GM23338 (cell line): Measurements from ENCODE around the gene HNRNPA1. TPM values are rescaled to one million over a fixed set of nuclear protein-coding genes. Genes with fewer than 3 reads are reported as not detected.

ENCODE experiments used
- ATAC-seq: fragments of 200-7000 bp; cut with Tn5 transposase; 3 replicates; pipeline ENCODE4 v1.9.1; 2020
- DNase-seq: peaks from one replicate; pipeline ENCODE4 v3.0.0-alpha.2; 2015; ENCODE audit warnings: low spot score
- H2AFZ ChIP-seq: fragments of 200-600 bp; sonication (generic); 2 replicates; pipeline ENCODE4 v1.8.0; 2016; ENCODE audit warnings: antibody characterized with exemption, mild to moderate bottlenecking, moderate library complexity
- H3F3A ChIP-seq: fragments of 200-600 bp; sonication (generic); replicated peaks from 2 replicates; pipeline ENCODE4 v1.8.0; 2017; ENCODE audit warnings: antibody characterized with exemption, mixed run types, low read depth
- H3K27ac ChIP-seq: fragments of 200-600 bp; sonication (generic); 2 replicates; pipeline ENCODE4 v1.6.1; 2016; ENCODE audit warnings: low read depth
- H3K27me3 ChIP-seq: fragments of 200-600 bp; sonication (generic); 2 replicates; pipeline ENCODE4 v1.8.0; 2016; ENCODE audit warnings: mild to moderate bottlenecking, mixed run types, moderate library complexity; ENCODE audit not compliant: insufficient read depth
- H3K36me3 ChIP-seq: fragments of 200-600 bp; sonication (generic); 2 replicates; pipeline ENCODE4 v1.8.0; 2016; ENCODE audit warnings: mild to moderate bottlenecking; ENCODE audit not compliant: insufficient read depth
- H3K4me1 ChIP-seq: fragments of 200-600 bp; sonication (generic); 2 replicates; pipeline ENCODE4 v1.8.0; 2016; ENCODE audit warnings: mild to moderate bottlenecking, moderate library complexity; ENCODE audit not compliant: insufficient read depth
- H3K4me2 ChIP-seq: fragments of 200-600 bp; sonication (generic); 2 replicates; pipeline ENCODE4 v1.7.1; 2017; ENCODE audit warnings: mixed run types
- H3K4me3 ChIP-seq: fragments of 200-600 bp; sonication (generic); 2 replicates; pipeline ENCODE4 v1.6.1; 2016; ENCODE audit warnings: mixed run types
- H3K79me2 ChIP-seq: fragments of 200-600 bp; sonication (generic); replicated peaks from 2 replicates; pipeline ENCODE4 v1.8.0; 2017; ENCODE audit warnings: mild to moderate bottlenecking; ENCODE audit not compliant: insufficient read depth
- H3K9me2 ChIP-seq: fragments of 200-600 bp; sonication (generic); 2 replicates; pipeline ENCODE4 v1.8.0; 2017; ENCODE audit not compliant: insufficient read depth
- H4K20me1 ChIP-seq: fragments of 200-600 bp; sonication (generic); replicated peaks from 2 replicates; pipeline ENCODE4 v1.8.0; 2017; ENCODE audit warnings: mild to moderate bottlenecking; ENCODE audit not compliant: insufficient read depth
- H3K27ac Mint-ChIP-seq: 2 replicates; pipeline ENCODE4 v1.8.0; 2020; ENCODE audit warnings: inconsistent platforms, mild to moderate bottlenecking, moderate library complexity, mixed read lengths
- H3K27me3 Mint-ChIP-seq: 3 replicates; pipeline ENCODE4 v1.8.0; 2022; ENCODE audit warnings: low read depth, mild to moderate bottlenecking, moderate library complexity, mixed read lengths, inconsistent platforms; ENCODE audit not compliant: insufficient read depth, poor library complexity
- H3K36me3 Mint-ChIP-seq: 3 replicates; pipeline ENCODE4 v1.8.0; 2021; ENCODE audit warnings: low read depth, mild to moderate bottlenecking, inconsistent platforms, moderate library complexity, mixed read lengths
- H3K4me1 Mint-ChIP-seq: 3 replicates; pipeline ENCODE4 v1.8.0; 2020; ENCODE audit warnings: mild to moderate bottlenecking, inconsistent platforms, mixed read lengths
- H3K4me3 Mint-ChIP-seq: 3 replicates; pipeline ENCODE4 v1.8.0; 2021; ENCODE audit warnings: moderate library complexity, mild to moderate bottlenecking, inconsistent platforms, mixed read lengths
- H3K9me3 Mint-ChIP-seq: 3 replicates; pipeline ENCODE4 v1.8.0; 2020; ENCODE audit warnings: moderate library complexity, mild to moderate bottlenecking, inconsistent platforms, mixed read lengths
- CREB1 ChIP-seq: fragments of 250-450 bp; sonication (Bioruptor Pico); IDR thresholded peaks from 2 replicates; pipeline ENCODE4 v1.5.0; 2020; ENCODE audit warnings: low read depth, mild to moderate bottlenecking, moderate library complexity
- CTCF ChIP-seq, 2 experiments: fragments of 200-600 bp in 1 of 2; sonication (generic) in 1 of 2; conservative IDR thresholded peaks; 2 replicates each; pipeline versions ENCODE4 v1.5.1 to v1.6.1; 2016 to 2017; ENCODE audit warnings: antibody characterized with exemption in 2 of 2, low read depth in 2 of 2, mild to moderate bottlenecking in 2 of 2, moderate library complexity in 1 of 2
- EZH2 ChIP-seq: fragments of 200-600 bp; sonication (generic); IDR thresholded peaks from one replicate; pipeline ENCODE4 v1.8.0; 2017; ENCODE audit warnings: antibody characterized with exemption, mild to moderate bottlenecking, low read depth; ENCODE audit not compliant: unreplicated experiment
- EZH2phosphoT487 ChIP-seq: fragments of 200-600 bp; sonication (generic); IDR thresholded peaks from one replicate; pipeline ENCODE4 v1.8.1; 2018; ENCODE audit warnings: antibody characterized with exemption; ENCODE audit not compliant: unreplicated experiment
- JUNB ChIP-seq: IDR thresholded peaks from one replicate; pipeline ENCODE4 v1.6.1; 2016; ENCODE audit warnings: antibody characterized with exemption; ENCODE audit not compliant: unreplicated experiment
- NANOG ChIP-seq: IDR thresholded peaks from 2 replicates; pipeline ENCODE4 v1.6.1; 2016; ENCODE audit warnings: antibody characterized with exemption, borderline replicate concordance
- POLR2AphosphoS5 ChIP-seq: IDR thresholded peaks from 2 replicates; pipeline ENCODE4 v1.6.1; 2016; ENCODE audit warnings: antibody characterized with exemption, low read depth
- REST ChIP-seq: IDR thresholded peaks from one replicate; pipeline ENCODE4 v1.6.1; 2018; ENCODE audit warnings: antibody characterized with exemption; ENCODE audit not compliant: unreplicated experiment
- STAT1 ChIP-seq: IDR thresholded peaks from one replicate; pipeline ENCODE4 v1.6.1; 2016; ENCODE audit warnings: antibody characterized with exemption; ENCODE audit not compliant: unreplicated experiment
- ZNF114 ChIP-seq: fragments of 250-450 bp; sonication (Bioruptor Pico); IDR thresholded peaks from 2 replicates; pipeline ENCODE4 v1.5.0; 2020; ENCODE audit warnings: mild to moderate bottlenecking, moderate library complexity
- ZNF331 ChIP-seq: fragments of 250-450 bp; sonication (Bioruptor Pico); IDR thresholded peaks from 2 replicates; pipeline ENCODE4 v1.5.0; 2020; ENCODE audit warnings: low read depth, mild to moderate bottlenecking, moderate library complexity
- polyA plus RNA-seq: library from polyadenylated mRNA; unstranded; fragments of >200 nt; fragmentation: Nextera tagmentation; extraction: Ambion mirVana; gene quantifications from 2 replicates; pipeline ENCODE4 v1.2.1, GENCODE V29; 2016
- total RNA-seq: library from RNA; depleted of rRNA; stranded (reverse); fragments of >200 nt; shearing (Covaris generic); gene quantifications from 2 replicates; pipeline ENCODE4 v1.2.3, GENCODE V29; 2014
- TF ChIP-seq, protein P1 (sequence below): fragments of 250-450 bp; sonication (Bioruptor Pico); IDR thresholded peaks from 2 replicates; pipeline ENCODE4 v1.5.0; 2020; ENCODE audit warnings: mild to moderate bottlenecking, moderate library complexity
- TF ChIP-seq, protein P2 (sequence below): IDR thresholded peaks from 2 replicates; pipeline ENCODE4 v1.6.1; 2016; ENCODE audit warnings: antibody characterized with exemption

HNRNPA1 gene
- total and polyA plus RNA-seq, 2 experiments from 2014 or later: 1,104 to 2,576 TPM

DNA sequence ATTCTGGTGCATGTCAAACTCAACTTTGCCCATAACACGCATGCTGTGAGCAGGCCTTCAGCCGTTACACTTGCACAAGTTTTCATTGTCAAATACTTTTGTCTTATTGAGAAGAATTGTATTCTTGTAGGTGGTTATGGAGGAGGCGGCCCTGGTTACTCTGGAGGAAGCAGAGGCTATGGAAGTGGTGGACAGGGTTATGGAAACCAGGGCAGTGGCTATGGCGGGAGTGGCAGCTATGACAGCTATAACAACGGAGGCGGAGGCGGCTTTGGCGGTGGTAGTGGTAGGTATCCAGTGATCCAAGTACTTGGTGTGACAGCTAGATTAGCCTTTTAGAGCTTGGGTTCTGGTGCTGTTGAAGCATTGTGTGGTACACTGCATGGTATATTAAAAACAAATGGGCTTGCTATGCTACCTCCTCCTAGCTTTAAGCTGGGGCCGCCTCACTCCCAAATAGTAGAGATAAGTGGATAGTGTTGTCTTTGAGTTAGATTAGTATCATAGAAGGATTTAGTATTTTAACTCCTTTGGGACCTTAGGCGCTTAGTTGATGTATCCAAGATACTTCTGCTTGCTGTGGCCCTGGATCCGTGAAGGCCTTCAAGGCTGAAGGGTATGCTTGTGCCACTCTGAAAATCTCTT is 2.5 kb downstream of the HNRNPA1 start:
- Mint-ChIP-seq H3K4me1 (peaks cover 39% of the 10 kb centered on the region), H3K4me3 (no peak overlapping the region), H3K36me3 (no peaks in the 10 kb centered on the region; the same call in 1 of the 3 replicates), H3K27me3 (peaks cover 17% of the 10 kb centered on the region), H3K9me3 (peaks cover 7% of the 10 kb centered on the region; the same call in 1 of the 3 replicates), H3K27ac (peak overlapping the region; percentile 45; the same call in 1 of the 2 replicates)
- Histone ChIP-seq H3K27me3 (no peaks in the 10 kb centered on the region), H3K4me2 (peak overlapping the region; percentile 95), H3K27ac (peak overlapping the region; percentile 97), H3K9me2 (no peaks in the 10 kb centered on the region), H4K20me1 (peaks cover 43% of the 10 kb centered on the region; the same call in 1 of the 2 replicates), H3K79me2 (peaks cover 59% of the 10 kb centered on the region), H3F3A (peaks cover 56% of the 10 kb centered on the region), H3K4me1 (peaks cover 29% of the 10 kb centered on the region), H2AFZ (no peak overlapping the region), H3K4me3 (peak overlapping the region; percentile 94), H3K36me3 (peaks cover 49% of the 10 kb centered on the region)
- DNase-seq: no peak
- TF ChIP-seq POLR2AphosphoS5: no peak; the same call in 1 of the 2 replicates
- TF ChIP-seq, protein P1, sequence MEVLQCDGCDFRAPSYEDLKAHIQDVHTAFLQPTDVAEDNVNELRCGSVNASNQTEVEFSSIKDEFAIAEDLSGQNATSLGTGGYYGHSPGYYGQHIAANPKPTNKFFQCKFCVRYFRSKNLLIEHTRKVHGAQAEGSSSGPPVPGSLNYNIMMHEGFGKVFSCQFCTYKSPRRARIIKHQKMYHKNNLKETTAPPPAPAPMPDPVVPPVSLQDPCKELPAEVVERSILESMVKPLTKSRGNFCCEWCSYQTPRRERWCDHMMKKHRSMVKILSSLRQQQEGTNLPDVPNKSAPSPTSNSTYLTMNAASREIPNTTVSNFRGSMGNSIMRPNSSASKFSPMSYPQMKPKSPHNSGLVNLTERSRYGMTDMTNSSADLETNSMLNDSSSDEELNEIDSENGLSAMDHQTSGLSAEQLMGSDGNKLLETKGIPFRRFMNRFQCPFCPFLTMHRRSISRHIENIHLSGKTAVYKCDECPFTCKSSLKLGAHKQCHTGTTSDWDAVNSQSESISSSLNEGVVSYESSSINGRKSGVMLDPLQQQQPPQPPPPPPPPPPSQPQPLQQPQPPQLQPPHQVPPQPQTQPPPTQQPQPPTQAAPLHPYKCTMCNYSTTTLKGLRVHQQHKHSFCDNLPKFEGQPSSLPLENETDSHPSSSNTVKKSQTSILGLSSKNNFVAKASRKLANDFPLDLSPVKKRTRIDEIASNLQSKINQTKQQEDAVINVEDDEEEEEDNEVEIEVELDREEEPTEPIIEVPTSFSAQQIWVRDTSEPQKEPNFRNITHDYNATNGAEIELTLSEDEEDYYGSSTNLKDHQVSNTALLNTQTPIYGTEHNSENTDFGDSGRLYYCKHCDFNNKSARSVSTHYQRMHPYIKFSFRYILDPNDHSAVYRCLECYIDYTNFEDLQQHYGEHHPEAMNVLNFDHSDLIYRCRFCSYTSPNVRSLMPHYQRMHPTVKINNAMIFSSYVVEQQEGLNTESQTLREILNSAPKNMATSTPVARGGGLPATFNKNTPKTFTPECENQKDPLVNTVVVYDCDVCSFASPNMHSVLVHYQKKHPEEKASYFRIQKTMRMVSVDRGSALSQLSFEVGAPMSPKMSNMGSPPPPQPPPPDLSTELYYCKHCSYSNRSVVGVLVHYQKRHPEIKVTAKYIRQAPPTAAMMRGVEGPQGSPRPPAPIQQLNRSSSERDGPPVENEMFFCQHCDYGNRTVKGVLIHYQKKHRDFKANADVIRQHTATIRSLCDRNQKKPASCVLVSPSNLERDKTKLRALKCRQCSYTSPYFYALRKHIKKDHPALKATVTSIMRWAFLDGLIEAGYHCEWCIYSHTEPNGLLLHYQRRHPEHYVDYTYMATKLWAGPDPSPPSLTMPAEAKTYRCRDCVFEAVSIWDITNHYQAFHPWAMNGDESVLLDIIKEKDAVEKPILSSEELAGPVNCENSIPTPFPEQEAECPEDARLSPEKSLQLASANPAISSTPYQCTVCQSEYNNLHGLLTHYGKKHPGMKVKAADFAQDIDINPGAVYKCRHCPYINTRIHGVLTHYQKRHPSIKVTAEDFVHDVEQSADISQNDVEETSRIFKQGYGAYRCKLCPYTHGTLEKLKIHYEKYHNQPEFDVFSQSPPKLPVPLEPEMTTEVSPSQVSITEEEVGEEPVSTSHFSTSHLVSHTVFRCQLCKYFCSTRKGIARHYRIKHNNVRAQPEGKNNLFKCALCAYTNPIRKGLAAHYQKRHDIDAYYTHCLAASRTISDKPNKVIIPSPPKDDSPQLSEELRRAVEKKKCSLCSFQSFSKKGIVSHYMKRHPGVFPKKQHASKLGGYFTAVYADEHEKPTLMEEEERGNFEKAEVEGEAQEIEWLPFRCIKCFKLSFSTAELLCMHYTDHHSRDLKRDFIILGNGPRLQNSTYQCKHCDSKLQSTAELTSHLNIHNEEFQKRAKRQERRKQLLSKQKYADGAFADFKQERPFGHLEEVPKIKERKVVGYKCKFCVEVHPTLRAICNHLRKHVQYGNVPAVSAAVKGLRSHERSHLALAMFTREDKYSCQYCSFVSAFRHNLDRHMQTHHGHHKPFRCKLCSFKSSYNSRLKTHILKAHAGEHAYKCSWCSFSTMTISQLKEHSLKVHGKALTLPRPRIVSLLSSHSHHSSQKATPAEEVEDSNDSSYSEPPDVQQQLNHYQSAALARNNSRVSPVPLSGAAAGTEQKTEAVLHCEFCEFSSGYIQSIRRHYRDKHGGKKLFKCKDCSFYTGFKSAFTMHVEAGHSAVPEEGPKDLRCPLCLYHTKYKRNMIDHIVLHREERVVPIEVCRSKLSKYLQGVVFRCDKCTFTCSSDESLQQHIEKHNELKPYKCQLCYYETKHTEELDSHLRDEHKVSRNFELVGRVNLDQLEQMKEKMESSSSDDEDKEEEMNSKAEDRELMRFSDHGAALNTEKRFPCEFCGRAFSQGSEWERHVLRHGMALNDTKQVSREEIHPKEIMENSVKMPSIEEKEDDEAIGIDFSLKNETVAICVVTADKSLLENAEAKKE (CRISPR knock-in tag): no peak
- TF ChIP-seq REST: no peak
- TF ChIP-seq NANOG: no peak
- TF ChIP-seq EZH2: no peak
- no peak for TF ChIP-seq ZNF331 (CRISPR knock-in tag)
- no peak for TF ChIP-seq EZH2phosphoT487
- TF ChIP-seq STAT1: no peak
- TF ChIP-seq JUNB: no peak
- no peak for TF ChIP-seq CREB1 (CRISPR knock-in tag)
- TF ChIP-seq ZNF114 (CRISPR knock-in tag): no peak
- TF ChIP-seq, protein P2, sequence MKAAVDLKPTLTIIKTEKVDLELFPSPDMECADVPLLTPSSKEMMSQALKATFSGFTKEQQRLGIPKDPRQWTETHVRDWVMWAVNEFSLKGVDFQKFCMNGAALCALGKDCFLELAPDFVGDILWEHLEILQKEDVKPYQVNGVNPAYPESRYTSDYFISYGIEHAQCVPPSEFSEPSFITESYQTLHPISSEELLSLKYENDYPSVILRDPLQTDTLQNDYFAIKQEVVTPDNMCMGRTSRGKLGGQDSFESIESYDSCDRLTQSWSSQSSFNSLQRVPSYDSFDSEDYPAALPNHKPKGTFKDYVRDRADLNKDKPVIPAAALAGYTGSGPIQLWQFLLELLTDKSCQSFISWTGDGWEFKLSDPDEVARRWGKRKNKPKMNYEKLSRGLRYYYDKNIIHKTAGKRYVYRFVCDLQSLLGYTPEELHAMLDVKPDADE: no peak
- no peak for TF ChIP-seq CTCF (conservative IDR thresholded peaks at IDR 0.05; ENCODE audit: low read depth in 2 of 2)
- ATAC-seq: no peak
